Hepatocyte (in vitro differentiated cells): Measurements from ENCODE around the gene ME2. TPM values are rescaled to one million over a fixed set of nuclear protein-coding genes. Genes with fewer than 3 reads are reported as not detected.

Source experiments
- DNase-seq: peaks from one replicate; pipeline ENCODE4 v3.0.0-alpha.2; 2016; ENCODE audit warnings: low spot score
- H2AFZ ChIP-seq: fragments of 200-600 bp; sonication (generic); 2 replicates; pipeline ENCODE4 v1.6.0; 2016; ENCODE audit warnings: antibody characterized with exemption, mild to moderate bottlenecking
- H3K27ac ChIP-seq: fragments of 200-600 bp; sonication (generic); 2 replicates; pipeline ENCODE4 v1.5.1; 2016; ENCODE audit warnings: mild to moderate bottlenecking
- H3K27me3 ChIP-seq: fragments of 200-600 bp; sonication (generic); 2 replicates; pipeline ENCODE4 v1.6.1; 2016
- H3K36me3 ChIP-seq: fragments of 200-600 bp; sonication (generic); replicated peaks from 2 replicates; pipeline ENCODE4 v1.5.1; 2016; ENCODE audit warnings: low read depth; ENCODE audit not compliant: insufficient read depth
- H3K4me1 ChIP-seq: fragments of 200-600 bp; sonication (generic); 2 replicates; pipeline ENCODE4 v1.5.1; 2016; ENCODE audit warnings: mild to moderate bottlenecking, moderate library complexity; ENCODE audit not compliant: insufficient read depth
- H3K4me2 ChIP-seq: fragments of 200-600 bp; sonication (generic); 2 replicates; pipeline ENCODE4 v1.6.0; 2016
- H3K4me3 ChIP-seq: fragments of 200-600 bp; sonication (generic); 2 replicates; pipeline ENCODE4 v1.5.1; 2016; ENCODE audit warnings: mild to moderate bottlenecking
- H3K79me2 ChIP-seq: fragments of 200-600 bp; sonication (generic); 2 replicates; pipeline ENCODE4 v1.6.0; 2017; ENCODE audit warnings: mild to moderate bottlenecking
- H3K9me2 ChIP-seq: fragments of 200-600 bp; sonication (generic); replicated peaks from 2 replicates; pipeline ENCODE4 v1.6.0; 2017; ENCODE audit warnings: mild to moderate bottlenecking; ENCODE audit not compliant: insufficient read depth
- H3K9me3 ChIP-seq: fragments of 200-600 bp; sonication (generic); 2 replicates; pipeline ENCODE4 v1.5.1; 2016; ENCODE audit warnings: low read depth, mild to moderate bottlenecking
- H4K20me1 ChIP-seq: fragments of 200-600 bp; sonication (generic); 2 replicates; pipeline ENCODE4 v1.6.0; 2016; ENCODE audit warnings: mild to moderate bottlenecking; ENCODE audit not compliant: insufficient read depth, poor library complexity, severe bottlenecking
- CTCF ChIP-seq: fragments of 200-600 bp; sonication (generic); IDR thresholded peaks from 2 replicates; pipeline ENCODE4 v1.5.1; 2016; ENCODE audit warnings: antibody characterized with exemption, mild to moderate bottlenecking; ENCODE audit not compliant: poor library complexity
- EZH2 ChIP-seq: fragments of 200-600 bp; sonication (generic); IDR thresholded peaks from 2 replicates; pipeline ENCODE4 v1.6.1; 2016; ENCODE audit warnings: antibody characterized with exemption, mild to moderate bottlenecking, borderline replicate concordance
- EZH2phosphoT487 ChIP-seq: fragments of 200-600 bp; sonication (generic); IDR thresholded peaks from one replicate; pipeline ENCODE4 v1.6.1; 2018; ENCODE audit warnings: antibody characterized with exemption, mild to moderate bottlenecking, low read depth, moderate library complexity; ENCODE audit not compliant: unreplicated experiment, severe bottlenecking
- WGBS: methylation state at CpG from one replicate; pipeline ENCODE4 v1.1.6; 2016; ENCODE audit warnings: low lambda C conversion rate; ENCODE audit errors: missing lambda C conversion rate; 5-methylcytosine and 5-hydroxymethylcytosine counted together
- polyA plus RNA-seq: library from polyadenylated mRNA; unstranded; fragments of >200 nt; fragmentation: Nextera tagmentation; extraction: Ambion mirVana; gene quantifications from 2 replicates; pipeline ENCODE4 v1.2.1, GENCODE V29; 2016
- total RNA-seq: library from RNA; depleted of rRNA; stranded (reverse); fragments of >200 nt; gene quantifications from 2 replicates; pipeline ENCODE4 v1.2.3, GENCODE V29; 2014

The ME2 gene
- total RNA-seq (45.8 and 52.9 TPM in 2 replicates), polyA plus RNA-seq (30.2 and 33.6 TPM in 2 replicates)

DNA sequence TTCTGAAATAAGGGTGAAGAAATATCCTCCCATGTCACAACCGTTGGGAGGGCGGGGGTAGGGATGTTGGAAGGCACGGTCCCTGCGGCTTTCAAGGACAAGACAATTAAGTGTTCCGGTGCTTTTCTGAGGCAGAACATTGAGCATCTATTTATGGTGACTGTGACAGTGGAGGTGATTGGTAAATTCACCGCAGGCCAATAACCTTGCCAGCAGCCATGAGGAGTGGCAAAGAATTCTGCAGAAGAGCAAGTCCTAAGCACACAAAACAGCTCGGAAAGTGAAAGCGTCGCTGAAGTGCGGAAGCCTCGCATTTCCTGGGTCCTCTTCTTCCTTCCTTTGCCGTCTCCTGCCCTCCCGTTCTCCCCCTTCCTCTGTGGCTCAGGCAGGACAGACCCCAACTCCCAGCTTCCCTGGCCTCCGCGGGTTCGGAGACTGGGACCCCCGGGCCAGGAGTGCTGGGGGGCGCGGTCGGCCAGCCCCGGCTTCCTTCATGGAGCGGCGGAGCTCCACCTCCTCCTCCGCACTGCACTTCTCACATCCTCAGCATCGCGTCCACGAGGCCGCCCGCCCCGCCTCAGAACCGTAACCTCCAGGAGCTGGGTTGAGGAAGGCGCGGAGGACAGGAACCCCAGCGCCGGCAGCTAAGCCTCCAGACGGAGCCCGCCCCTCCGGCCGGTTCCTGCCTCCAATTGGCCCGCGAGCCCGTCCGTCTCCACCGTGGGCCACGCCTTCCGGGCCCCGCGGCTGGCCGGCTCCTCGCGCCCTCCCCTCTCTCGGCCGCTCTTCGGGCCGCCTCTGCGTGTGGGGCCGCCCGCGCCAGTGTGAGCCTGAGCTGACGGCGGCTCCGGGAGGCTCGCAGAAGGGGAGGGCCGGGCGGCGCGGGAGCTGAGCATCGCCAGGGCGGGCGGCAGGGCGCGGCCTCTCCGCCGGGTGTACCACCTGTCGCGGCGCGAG is at the start of gene ME2:
ME2 (plus strand) TSS at position 774 of the 957 bp plus-strand sequence. CDS start 16,703 bp downstream, outside the sequence.
- no peaks in the 10 kb centered on the region for H3K36me3 ChIP-seq
- H3K9me2 ChIP-seq: no peaks in the 10 kb centered on the region
- no peaks in the 10 kb centered on the region for H3K9me3 ChIP-seq
- H3K27me3 ChIP-seq: no peaks in the 10 kb centered on the region
- peak within 1 kb of the TSS; percentile 85 for H3K4me3 ChIP-seq
- peak within 1 kb of the TSS; percentile 80 for H3K4me2 ChIP-seq
- DNase-seq: peak; percentile 96
- 2% methylated on average over 53 of the region's 78 CpGs for WGBS
- H3K79me2 ChIP-seq: peaks cover 40% of the 10 kb centered on the region
- H3K27ac ChIP-seq: peak within 1 kb of the TSS; percentile 95
- peaks cover 17% of the 10 kb centered on the region for H3K4me1 ChIP-seq
- TF ChIP-seq EZH2phosphoT487 (no peak), CTCF (no peak), EZH2 (no peak)
- H4K20me1 ChIP-seq: no peaks in the 10 kb centered on the region
- H2AFZ ChIP-seq: peak within 1 kb of the TSS; percentile 95

- no peak overlapping the region for H3K4me2 ChIP-seq
- H3K27ac ChIP-seq: no peak overlapping the region
- H3K79me2 ChIP-seq: no peaks in the 10 kb centered on the region
- no peaks in the 10 kb centered on the region for H3K4me1 ChIP-seq
- H3K9me2 ChIP-seq: no peaks in the 10 kb centered on the region
- WGBS: 90% methylated on average over 5 of the region's 5 CpGs
- no peaks in the 10 kb centered on the region for H3K36me3 ChIP-seq
- H3K4me3 ChIP-seq: no peak overlapping the region
- no peak overlapping the region for H2AFZ ChIP-seq
- H3K27me3 ChIP-seq: no peaks in the 10 kb centered on the region
- no peak for DNase-seq
- H3K9me3 ChIP-seq: no peaks in the 10 kb centered on the region
- H4K20me1 ChIP-seq: no peaks in the 10 kb centered on the region
- TF ChIP-seq EZH2phosphoT487 (no peak), EZH2 (no peak), CTCF (no peak)
Measured at GRCh38 chr18:50829644-50830043, 49.3 kb upstream of the ME2 start.

- no peaks in the 10 kb centered on the region for H3K36me3 ChIP-seq
- no peaks in the 10 kb centered on the region for H3K9me2 ChIP-seq
- no peaks in the 10 kb centered on the region for H4K20me1 ChIP-seq
- H3K79me2 ChIP-seq: no peaks in the 10 kb centered on the region
- WGBS: 96% methylated on average over 5 of the region's 5 CpGs
- DNase-seq: no peak
- no peak overlapping the region for H3K4me3 ChIP-seq
- TF ChIP-seq EZH2phosphoT487 (no peak), EZH2 (no peak), CTCF (no peak)
- H3K27ac ChIP-seq: no peak overlapping the region
- H2AFZ ChIP-seq: no peak overlapping the region
- H3K4me2 ChIP-seq: no peak overlapping the region
- H3K27me3 ChIP-seq: no peaks in the 10 kb centered on the region
- H3K4me1 ChIP-seq: no peaks in the 10 kb centered on the region
- H3K9me3 ChIP-seq: no peaks in the 10 kb centered on the region
Measured at GRCh38 chr18:50830544-50830943, 48.4 kb upstream of the ME2 start.
